HCT116 (cell line): ENCODE results near the gene RASL12. TPM values are rescaled to one million over a fixed set of nuclear protein-coding genes. Genes with fewer than 3 reads are reported as not detected.

ENCODE experiments used
- ATAC-seq: fragments of 200-7000 bp; cut with Tn5 transposase; 2 replicates; pipeline ENCODE4 v1.9.1; 2020; ENCODE audit warnings: mild to moderate bottlenecking, moderate library complexity
- BruUV-seq: library from RNA; stranded (reverse); fragments of 400-500 nt; replicated peaks from 2 replicates; lab custom pipeline; 2021; lab: Mats Ljungman, UMichigan
- CTCF ChIA-PET: fragments of 300-600 bp; sonication (Branson Sonifier 250); formaldehyde crosslinking; loops from one replicate; lab custom pipeline; 2021; ENCODE audit warnings: antibody characterized with exemption; lab: Charles Lee
- POLR2A ChIA-PET: fragments of 300-600, 350-600 bp; sonication (Branson Sonifier 250); formaldehyde crosslinking; loops from one replicate; lab custom pipeline; 2021; ENCODE audit warnings: antibody characterized with exemption; lab: Charles Lee
- RAD21 ChIA-PET, 2 experiments: fragments of 300-600 bp; sonication (Branson Sonifier 250); formaldehyde crosslinking; loops; one replicate each; lab custom pipeline; 2023; ENCODE audit warnings: low total read pairs in 2 of 2; ENCODE audit not compliant: uncharacterized antibody in 2 of 2, unreplicated experiment in 2 of 2, low non-redundant PET in 1 of 2; lab: Charles Lee
- DNase-seq: peaks from one replicate; pipeline ENCODE4 v3.0.0-alpha.2; 2010; ENCODE audit warnings: low read depth, low spot score
- H2AFZ ChIP-seq: fragments of 200-600 bp; shearing (Covaris generic), sonication (generic); 2 replicates; pipeline ENCODE4 v1.6.1; 2017; ENCODE audit warnings: low read depth, mixed run types, mixed read lengths, antibody characterized with exemption, low read length; ENCODE audit not compliant: poor library complexity, severe bottlenecking
- H3K27ac ChIP-seq: 2 replicates; pipeline ENCODE4 v1.5.1; 2012; ENCODE audit warnings: low read depth, low read length
- H3K27me3 ChIP-seq: fragments of 200-600 bp; sonication (generic); 2 replicates; pipeline ENCODE4 v1.6.1; 2016; ENCODE audit warnings: mixed run types, low read length, mixed read lengths; ENCODE audit not compliant: insufficient read depth
- H3K36me3 ChIP-seq, 2 experiments: fragments of 200-500 bp in 1 of 2; fragments of 200-600 bp in 1 of 2; sonication (Bioruptor generic) in 1 of 2; sonication (generic) in 1 of 2; 2 replicates each; pipeline versions ENCODE4 v1.5.1 to v1.6.1; 2014 to 2016; ENCODE audit warnings: low read length in 2 of 2, inconsistent platforms in 1 of 2, mixed read lengths in 1 of 2, mixed run types in 1 of 2; ENCODE audit not compliant: insufficient read depth in 2 of 2, control insufficient read depth in 1 of 2
- H3K4me1 ChIP-seq, 2 experiments: fragments of 200-600 bp in 1 of 2; sonication (generic) in 1 of 2; 2 replicates each; pipeline versions ENCODE4 v1.5.1 to v1.6.1; 2012 to 2017; ENCODE audit warnings: low read length in 2 of 2, inconsistent platforms in 1 of 2, mild to moderate bottlenecking in 1 of 2, mixed read lengths in 1 of 2, mixed run types in 1 of 2, moderate library complexity in 1 of 2; ENCODE audit not compliant: insufficient read depth in 2 of 2, control insufficient read depth in 1 of 2
- H3K4me2 ChIP-seq: fragments of 200-600 bp; sonication (generic); 2 replicates; pipeline ENCODE4 v1.6.1; 2017; ENCODE audit warnings: mixed run types, low read length, mixed read lengths
- H3K4me3 ChIP-seq, 2 experiments: fragments of 200-600 bp in 1 of 2; sonication (generic) in 1 of 2; replicated peaks in 1 of 2; 2 replicates each; pipeline ENCODE4 v1.5.1; 2011 to 2016; ENCODE audit warnings: low read length in 2 of 2, control low read depth in 1 of 2, low read depth in 1 of 2, mild to moderate bottlenecking in 1 of 2, mixed read lengths in 1 of 2, mixed run types in 1 of 2
- H3K79me2 ChIP-seq: fragments of 200-600 bp; sonication (generic); 2 replicates; pipeline ENCODE4 v1.6.1; 2017; ENCODE audit warnings: mild to moderate bottlenecking, mixed run types, low read length, moderate library complexity, mixed read lengths; ENCODE audit not compliant: insufficient read depth
- H3K9ac ChIP-seq: fragments of 200-600 bp; sonication (generic); 2 replicates; pipeline ENCODE4 v1.6.1; 2016; ENCODE audit warnings: low read length, mixed read lengths
- H3K9me2 ChIP-seq: fragments of 200-600 bp; sonication (generic), shearing (Covaris generic); 2 replicates; pipeline ENCODE4 v1.6.1; 2017; ENCODE audit warnings: mixed run types, mild to moderate bottlenecking, moderate library complexity; ENCODE audit not compliant: insufficient read depth
- H3K9me3 ChIP-seq, 2 experiments: fragments of 200-500 bp in 1 of 2; fragments of 200-600 bp in 1 of 2; sonication (Bioruptor generic) in 1 of 2; sonication (generic) in 1 of 2; 2 replicates each; pipeline ENCODE4 v1.6.1; 2014 to 2017; ENCODE audit warnings: low read length in 2 of 2, mixed read lengths in 2 of 2, inconsistent platforms in 1 of 2, low read depth in 1 of 2, mild to moderate bottlenecking in 1 of 2, mixed run types in 1 of 2, moderate library complexity in 1 of 2; ENCODE audit not compliant: control insufficient read depth in 1 of 2, insufficient read depth in 1 of 2
- H4K20me1 ChIP-seq: fragments of 200-600 bp; sonication (generic), shearing (Covaris generic); 2 replicates; pipeline ENCODE4 v1.6.1; 2017; ENCODE audit warnings: mixed run types, mild to moderate bottlenecking, moderate library complexity; ENCODE audit not compliant: insufficient read depth
- ATF3 ChIP-seq: IDR thresholded peaks from 2 replicates; pipeline ENCODE4 v1.6.1; 2012
- CTCF ChIP-seq, 3 experiments: fragments of 200-600 bp in 1 of 3; sonication (generic) in 1 of 3; IDR thresholded peaks in 2 of 3; conservative IDR thresholded peaks in 1 of 3; 2 replicates each; pipeline ENCODE4 v1.5.1; 2012 to 2017; ENCODE audit warnings: low read depth in 2 of 3, low read length in 2 of 3, antibody characterized with exemption in 1 of 3, borderline replicate concordance in 1 of 3, control low read depth in 1 of 3, mild to moderate bottlenecking in 1 of 3, mixed read lengths in 1 of 3, mixed run types in 1 of 3, moderate library complexity in 1 of 3; ENCODE audit not compliant: insufficient read depth in 1 of 3
- EZH2 ChIP-seq: fragments of 200-600 bp; sonication (generic); IDR thresholded peaks from 2 replicates; pipeline ENCODE4 v1.6.1; 2017; ENCODE audit warnings: antibody characterized with exemption, mixed run types
- EZH2phosphoT487 ChIP-seq: fragments of 200-600 bp; IDR thresholded peaks from 2 replicates; pipeline ENCODE4 v1.6.1; 2018; ENCODE audit warnings: antibody characterized with exemption, borderline replicate concordance
- FOSL1 ChIP-seq: IDR thresholded peaks from 2 replicates; pipeline ENCODE4 v1.6.1; 2012; ENCODE audit warnings: low read depth
- JUND ChIP-seq: IDR thresholded peaks from 2 replicates; pipeline ENCODE4 v1.6.1; 2012
- MAX ChIP-seq: IDR thresholded peaks from 2 replicates; pipeline ENCODE4 v1.6.1; 2012
- POLR2A ChIP-seq: IDR thresholded peaks from 2 replicates; pipeline ENCODE4 v1.7.0; 2011; ENCODE audit warnings: borderline replicate concordance; ENCODE audit not compliant: insufficient read depth, insufficient read length; ENCODE audit errors: extremely low read depth
- REST ChIP-seq: IDR thresholded peaks from 2 replicates; pipeline ENCODE4 v1.6.1; 2012; ENCODE audit warnings: low read depth
- TCF7L2 ChIP-seq: IDR thresholded peaks from 2 replicates; pipeline ENCODE4 v1.7.0; 2011; ENCODE audit warnings: borderline replicate concordance, inconsistent platforms; ENCODE audit not compliant: insufficient read depth, insufficient read length; ENCODE audit errors: extremely low read depth
- ZBTB33 ChIP-seq: IDR thresholded peaks from 2 replicates; pipeline ENCODE4 v1.6.1; 2011; ENCODE audit warnings: mild to moderate bottlenecking, low read length, moderate library complexity; ENCODE audit not compliant: insufficient replicate concordance; ENCODE audit errors: extremely low read depth
- ZFX ChIP-seq: fragments of 450-650 bp; IDR thresholded peaks from 2 replicates; pipeline ENCODE4 v1.6.1; 2017
- ZNF274 ChIP-seq: fragments of 200-500 bp; sonication (Bioruptor generic); IDR thresholded peaks from 2 replicates; pipeline ENCODE4 v1.6.1; 2014; ENCODE audit warnings: mild to moderate bottlenecking, low read depth, low read length, inconsistent platforms
- intact Hi-C: fragments of 100-400 bp; cut with micrococcal nuclease; formaldehyde crosslinking; loops from 2 replicates; pipeline ENCODE4 v1.10.0; 2022
- total RNA-seq: library from RNA; stranded (reverse); gene quantifications from one replicate; pipeline ENCODE4 v1.2.1, GENCODE V29; 2021; ENCODE audit not compliant: unreplicated experiment

RASL12 gene
- total RNA-seq, 1 experiment from 2014 or later = 0.25 TPM

GRCh38 chr15:65095747-65096104 is 27.9 kb upstream of the RASL12 start (continued):
- no peak for TF ChIP-seq ZBTB33

GRCh38 chr15:65095011-65095746 is 27.4 kb upstream of the RASL12 start:
- Histone ChIP-seq H3K4me2 (no peak overlapping the region), H4K20me1 (no peaks in the 10 kb centered on the region), H3K9me2 (no peaks in the 10 kb centered on the region), H3K27me3 (no peaks in the 10 kb centered on the region), H3K36me3 (peaks cover 6% of the 10 kb centered on the region in 2 experiments; a peak in 3 of 4 replicates), H3K9me3 (no peaks in the 10 kb centered on the region), H3K27ac (no peak overlapping the region), H3K9ac (no peak overlapping the region), H3K4me1 (no peaks in the 10 kb centered on the region), H3K79me2 (no peaks in the 10 kb centered on the region), H3K4me3 (no peak overlapping the region), H2AFZ (no peak overlapping the region)
- DNase-seq (no peak), ATAC-seq (no peak)
- POLR2A ChIA-PET = no interaction called here
- RAD21 ChIA-PET = no interaction called here
- no TSS peak for BruUV-seq
- CTCF ChIA-PET = interaction anchor here (1.0 to 1.1 kb wide), 2 partner anchors 8 to 39 kb away, joined by 3 to 4 read pairs; no protein-coding TSS in a partner anchor
- intact Hi-C loops = no loop called here
- TF ChIP-seq EZH2 (no peak), ZNF274 (no peak), JUND (no peak), MAX (no peak), ZFX (no peak), EZH2phosphoT487 (no peak), FOSL1 (no peak), ATF3 (no peak), POLR2A (no peak), ZBTB33 (no peak), REST (no peak), TCF7L2 (no peak), CTCF (IDR thresholded peaks at IDR 0.05 in 2 of 3, conservative IDR thresholded peaks at IDR 0.05 in 1 of 3; ENCODE audit: borderline replicate concordance in 1 of 3, insufficient read depth in 1 of 3, low read depth in 2 of 3, low read length in 2 of 3) (no peak)
